G401.6 (cell line): Measurements from ENCODE around the gene TMEM201.
"Not testable (repeated sequence)": the region's sequence is repeated elsewhere in the genome, so short reads cannot be mapped to it uniquely, and the experiment has no call there.

ENCODE experiments used
- FAIRE-seq: peaks from 2 replicates; lab custom pipeline; 2012; peaks lifted over from hg19 to GRCh38; lab: Jason Lieb, UNC

The TMEM201 gene

DNA sequence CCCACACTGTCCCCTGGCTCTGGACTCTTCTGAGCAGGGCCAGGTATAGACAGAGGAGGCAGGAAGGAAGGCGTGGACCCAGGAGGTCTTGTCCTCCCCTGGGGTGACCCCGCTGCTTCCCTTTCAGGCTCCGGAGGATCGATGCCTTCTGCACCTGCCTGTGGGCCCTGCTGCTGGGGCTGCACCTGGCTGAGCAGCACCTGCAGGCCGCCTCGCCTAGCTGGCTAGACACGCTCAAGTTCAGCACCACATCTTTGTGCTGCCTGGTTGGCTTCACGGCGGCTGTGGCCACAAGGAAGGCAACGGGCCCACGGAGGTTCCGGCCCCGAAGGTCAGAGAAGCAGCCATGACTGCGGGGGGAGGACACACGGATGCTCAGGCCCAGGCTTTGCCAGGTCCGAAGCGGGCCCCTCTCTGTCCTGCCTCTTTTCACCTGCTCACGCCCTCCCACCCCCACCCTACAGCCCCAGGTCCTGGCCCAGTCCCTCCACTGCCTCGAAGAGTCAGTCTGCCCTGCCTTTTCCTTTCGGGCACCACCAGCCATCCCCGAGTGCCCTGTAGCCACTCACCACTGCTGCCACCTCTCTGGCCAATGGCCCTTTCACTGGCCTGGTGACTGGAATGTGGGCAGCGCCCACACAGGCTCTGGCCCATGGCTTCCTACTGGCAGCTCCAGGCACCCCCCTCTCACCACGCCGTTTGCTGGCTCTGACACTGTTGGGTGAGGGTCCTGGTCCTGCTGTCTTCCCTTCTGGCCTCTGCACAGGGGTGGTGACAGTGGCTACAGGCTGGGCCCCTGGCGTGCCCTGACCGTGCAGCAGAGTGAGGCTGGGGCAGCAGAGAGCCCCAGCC, 13.5 kb downstream of the TMEM201 start:
- FAIRE-seq = no peak

DNA sequence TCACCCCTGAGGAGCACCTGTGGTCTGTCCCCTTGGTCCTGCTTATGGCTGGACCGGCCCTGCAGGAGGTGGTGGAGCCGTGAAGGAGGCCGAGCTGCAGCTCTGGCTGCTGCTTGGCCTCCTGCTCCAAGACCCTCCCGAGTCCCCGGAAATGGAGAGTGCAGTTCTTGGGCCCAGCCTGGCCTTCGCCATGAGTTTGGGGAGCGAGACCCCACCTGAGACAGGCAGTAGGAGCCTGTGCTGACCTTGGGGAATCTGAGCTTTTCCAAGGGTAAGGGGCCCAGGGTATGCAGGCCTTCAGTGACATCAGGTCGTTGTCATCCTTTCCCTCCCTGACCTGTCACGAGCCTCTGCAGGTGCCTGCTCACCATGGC, 14.1 kb downstream of the TMEM201 start:
- FAIRE-seq = no peak

DNA sequence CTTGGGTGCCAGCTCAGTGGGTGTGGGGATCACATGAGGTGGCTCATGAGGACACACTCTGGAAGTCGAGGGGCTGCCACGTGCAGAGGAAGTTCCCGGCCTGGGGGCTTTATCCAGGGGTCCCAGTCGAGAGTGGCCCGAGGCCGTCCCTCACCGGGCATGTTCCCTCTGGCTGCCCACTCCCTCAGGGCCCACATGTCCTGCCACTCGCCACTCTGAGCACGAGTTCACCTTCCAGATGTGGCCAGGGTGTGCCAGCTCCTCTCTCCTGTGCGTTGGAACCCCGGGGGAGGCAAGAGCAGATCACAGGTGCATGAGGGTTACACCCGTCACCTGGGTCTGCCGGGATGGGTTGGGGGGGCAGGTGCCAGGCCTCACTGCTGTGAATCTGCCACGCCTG, 14.6 kb downstream of the TMEM201 start:
- FAIRE-seq = no peak

DNA sequence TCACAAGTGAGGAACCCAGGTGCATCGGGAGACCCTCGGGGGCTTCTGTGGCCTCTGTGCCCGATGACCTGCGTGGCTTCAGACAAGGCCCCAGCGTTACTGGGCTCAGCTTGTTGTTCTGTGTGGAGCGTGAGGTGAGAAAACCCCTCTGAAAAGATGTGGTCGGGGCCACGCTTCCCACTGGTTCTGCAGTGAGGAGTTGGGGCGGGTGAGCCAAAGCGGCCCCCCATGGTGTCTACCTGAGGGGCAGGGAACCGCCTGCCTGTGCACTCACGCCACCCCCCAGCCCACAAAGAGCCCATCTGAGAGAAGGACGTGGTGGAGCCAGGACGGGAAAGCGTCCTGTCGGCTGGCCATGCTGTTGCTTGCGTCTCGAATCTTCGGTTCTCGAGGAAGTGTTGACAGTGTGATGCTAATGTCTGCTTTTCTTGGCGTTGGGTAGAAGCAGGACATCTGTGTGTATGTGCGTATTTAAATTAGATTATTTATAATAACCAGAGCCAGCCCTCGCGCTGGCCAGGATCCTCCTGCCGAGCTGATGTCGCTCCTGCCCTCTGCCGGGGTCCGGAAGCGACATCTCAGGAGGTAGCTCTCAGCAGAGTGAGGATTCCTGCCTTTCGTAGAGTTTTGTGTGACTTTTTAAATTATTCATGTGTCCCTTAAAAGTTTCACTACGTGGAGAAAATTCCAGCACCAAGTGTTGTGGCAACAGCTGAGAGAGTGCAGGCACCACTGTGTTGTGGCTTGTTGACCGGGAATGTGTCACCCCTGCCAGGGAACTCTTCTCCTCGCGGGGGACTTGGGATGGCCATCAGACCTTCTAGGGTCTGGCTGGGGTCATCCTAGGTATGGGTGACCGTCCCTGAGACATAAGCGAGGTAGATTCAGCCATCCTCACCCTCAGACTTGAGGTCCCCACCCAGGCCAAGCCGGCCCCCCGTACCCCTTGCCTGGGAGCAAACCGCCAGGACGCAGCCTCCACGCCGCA, 15.3 kb downstream of the TMEM201 start:
- FAIRE-seq = no peak

DNA sequence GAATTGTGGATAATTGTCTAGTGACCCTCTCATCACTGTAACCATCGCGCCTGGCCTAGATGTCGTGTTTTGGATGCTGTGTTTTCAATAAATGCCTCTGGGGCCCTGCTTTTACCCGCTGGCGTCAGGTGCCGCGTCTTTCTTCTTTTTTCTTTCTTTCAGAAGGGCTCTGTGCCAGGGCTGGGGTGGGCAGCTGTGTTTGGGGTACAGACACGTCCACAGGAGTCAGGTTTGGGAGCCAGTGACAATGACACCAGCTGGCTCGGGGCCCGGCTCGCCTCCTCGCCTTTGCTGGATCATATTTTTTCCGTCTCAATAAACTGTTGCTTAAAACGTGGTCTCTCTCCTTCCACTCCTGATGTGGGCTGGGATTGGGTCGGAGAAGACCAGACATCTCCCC, 16.1 kb downstream of the TMEM201 start:
- no peak for FAIRE-seq

DNA sequence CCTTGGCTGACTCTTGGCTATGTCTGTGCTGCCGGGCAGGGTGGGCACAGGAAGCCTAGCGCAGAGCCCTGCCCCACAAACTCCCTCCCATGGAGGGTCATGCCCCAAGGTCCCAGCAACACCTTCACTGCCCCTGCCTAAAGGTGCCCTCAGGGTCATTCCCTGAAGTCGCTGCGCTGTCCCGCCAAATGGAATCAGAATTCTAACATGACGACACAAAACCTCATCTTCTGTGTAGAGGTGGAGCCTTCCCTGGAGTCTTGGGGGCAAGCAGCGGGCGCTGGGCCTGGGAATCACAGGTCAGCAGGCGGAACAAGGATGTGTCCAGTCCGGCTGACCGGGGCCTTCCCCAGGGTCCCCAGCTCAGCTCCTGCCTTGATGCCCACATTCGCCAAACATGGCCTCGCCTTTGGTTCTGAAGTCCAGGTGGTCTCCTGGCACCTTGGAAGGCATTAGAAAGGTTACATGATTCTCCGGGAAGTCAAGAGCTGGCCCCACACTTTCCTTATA, 17.3 kb downstream of the TMEM201 start:
- FAIRE-seq = no peak

DNA sequence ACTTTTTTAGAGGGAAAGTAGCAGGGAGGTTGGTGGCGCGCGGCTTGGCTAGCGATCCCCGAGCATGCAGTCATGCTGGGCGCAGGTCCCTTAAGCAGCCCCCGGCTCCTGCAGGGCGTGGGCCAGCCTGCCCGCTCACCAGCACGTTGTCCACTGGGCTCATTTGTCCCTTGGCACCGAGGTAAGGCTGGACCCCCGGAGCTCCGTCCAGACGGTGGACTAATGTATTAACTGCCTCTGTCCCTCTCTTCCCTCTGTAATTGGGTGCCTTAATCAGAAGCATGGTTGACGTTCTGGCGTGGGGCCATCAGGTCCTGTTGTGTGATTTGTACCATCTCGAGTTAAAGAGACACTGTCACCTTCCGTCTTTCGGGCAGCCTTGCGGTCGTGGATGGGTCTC, 17.7 kb downstream of the TMEM201 start:
- FAIRE-seq = no peak

DNA sequence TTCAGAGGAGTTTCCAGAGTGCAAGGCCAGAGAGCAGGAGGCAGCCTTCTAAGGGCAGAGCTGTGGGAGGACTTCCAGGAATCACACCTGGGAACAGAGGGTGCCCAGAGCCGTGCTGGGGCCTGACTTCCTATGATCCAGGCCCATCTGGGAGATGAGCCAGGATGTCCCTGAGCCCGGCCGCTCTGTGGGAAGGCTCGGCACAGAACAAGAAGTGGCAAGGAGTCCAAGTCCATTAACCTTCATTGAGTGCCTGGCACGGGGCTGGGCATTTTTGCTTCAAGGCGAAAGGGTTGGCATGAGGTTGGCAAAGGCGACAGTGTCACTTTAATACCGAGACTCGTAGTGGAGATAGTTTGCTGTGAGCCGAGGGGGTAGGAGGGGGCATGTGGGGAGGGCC, 18.2 kb downstream of the TMEM201 start:
- FAIRE-seq = no peak

DNA sequence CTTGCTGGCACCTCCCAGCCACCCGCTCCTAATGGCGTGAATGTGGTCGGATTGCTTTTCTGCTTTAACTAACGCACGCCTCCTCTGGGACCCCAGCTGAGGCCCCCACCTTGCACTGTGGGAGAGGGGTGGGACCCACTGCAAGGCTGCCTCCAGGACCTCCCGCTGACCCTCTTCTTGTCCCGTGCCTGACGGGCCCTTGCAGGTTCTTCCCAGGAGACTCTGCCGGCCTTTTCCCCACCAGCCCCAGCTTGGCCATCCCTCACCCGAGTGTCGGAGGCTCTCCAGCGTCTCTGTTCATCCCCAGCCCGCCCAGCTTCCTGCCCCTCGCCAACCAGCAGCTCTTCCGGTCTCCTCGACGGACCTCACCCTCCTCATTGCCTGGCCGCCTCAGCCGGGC, 18.6 kb downstream of the TMEM201 start:
- FAIRE-seq = no peak

DNA sequence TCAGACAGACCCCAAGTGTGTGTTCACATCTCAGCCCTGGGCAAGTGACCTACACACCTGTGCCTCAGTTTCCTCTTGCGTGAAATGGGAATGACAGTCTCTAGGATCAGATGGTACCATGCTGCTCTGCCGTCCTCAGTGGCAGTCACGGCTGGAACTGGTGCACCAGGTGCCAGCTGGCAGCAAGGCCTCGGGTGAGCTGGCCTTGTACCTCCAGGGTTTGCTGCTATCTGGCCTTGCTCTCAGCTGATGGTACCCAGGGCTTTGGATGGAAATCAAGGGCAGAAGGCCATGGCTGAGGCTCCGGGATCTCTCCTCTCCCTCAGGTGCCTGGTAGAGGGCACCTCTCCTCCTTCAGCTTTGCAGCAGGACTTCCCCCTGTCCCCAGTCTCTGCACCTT, 21.3 kb downstream of the TMEM201 start:
- FAIRE-seq = no peak

DNA sequence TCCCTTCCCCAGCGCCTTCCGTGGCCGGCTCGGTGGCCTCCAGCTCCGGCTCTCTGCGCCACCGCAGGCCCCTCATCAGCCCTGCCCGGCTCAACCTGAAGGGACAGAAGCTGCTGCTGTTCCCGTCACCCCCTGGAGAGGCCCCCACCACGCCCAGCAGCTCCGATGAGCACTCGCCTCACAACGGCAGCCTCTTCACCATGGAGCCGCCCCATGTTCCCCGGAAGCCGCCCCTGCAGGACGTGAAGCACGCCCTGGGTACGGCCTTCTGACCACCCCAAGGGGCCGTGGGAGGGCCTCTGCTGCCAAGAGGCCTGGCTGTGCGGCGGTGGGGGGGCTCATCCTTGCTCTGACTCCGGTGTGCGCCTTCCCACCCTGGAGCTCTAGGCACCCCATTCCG, 21.8 kb downstream of the TMEM201 start:
- FAIRE-seq = no peak

DNA sequence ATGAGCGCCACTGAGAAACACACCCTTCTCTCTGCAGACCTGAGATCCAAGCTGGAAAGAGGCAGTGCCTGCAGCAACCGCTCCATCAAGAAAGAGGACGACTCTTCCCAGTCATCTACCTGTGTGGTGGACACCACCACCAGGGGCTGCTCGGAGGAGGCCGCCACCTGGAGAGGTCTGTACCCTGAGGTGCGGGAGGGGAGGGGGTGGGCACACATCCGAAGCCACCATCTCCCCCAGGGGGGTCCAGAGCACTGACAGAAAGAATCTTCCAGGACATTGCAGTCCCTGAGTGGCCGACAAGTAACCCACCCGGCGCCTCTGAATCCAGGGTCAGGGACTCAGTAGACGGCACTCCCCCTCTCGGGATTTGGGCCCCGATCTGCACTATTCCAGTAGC, 23.0 kb downstream of the TMEM201 start:
- no peak for FAIRE-seq

DNA sequence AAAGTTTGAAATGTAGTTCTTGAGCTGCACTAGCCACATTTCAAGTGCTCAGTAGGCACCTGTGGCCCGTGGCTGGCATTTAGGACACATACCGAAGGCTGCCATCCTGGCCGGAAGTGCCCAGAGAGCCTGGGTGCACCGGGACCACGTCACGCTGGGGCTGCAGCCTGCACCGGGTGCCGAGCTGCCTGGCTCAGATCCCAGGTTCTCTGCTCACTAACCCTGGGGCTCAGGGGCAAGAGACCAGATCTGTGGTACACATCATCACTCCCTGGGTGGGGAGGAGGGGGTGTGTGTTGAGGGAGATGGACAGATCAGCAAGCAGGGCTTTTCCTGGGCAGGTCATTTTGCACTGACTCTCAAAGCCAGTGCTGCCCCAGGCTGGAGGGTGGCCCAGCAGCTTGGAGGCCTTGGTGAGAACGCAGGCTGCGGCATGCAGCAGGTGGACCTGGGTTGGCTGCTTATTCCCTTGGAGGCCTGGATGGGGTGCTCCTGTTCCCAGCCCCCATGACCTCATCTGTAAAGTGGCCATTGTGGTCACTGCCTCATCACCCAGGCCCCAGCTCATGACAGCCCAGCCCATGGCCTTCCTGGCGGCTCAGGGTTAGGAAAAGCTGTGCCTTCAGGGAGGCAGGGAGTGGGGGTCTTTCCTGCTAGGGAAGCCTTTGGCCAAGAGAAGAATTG, 23.6 kb downstream of the TMEM201 start:
- FAIRE-seq = no peak

DNA sequence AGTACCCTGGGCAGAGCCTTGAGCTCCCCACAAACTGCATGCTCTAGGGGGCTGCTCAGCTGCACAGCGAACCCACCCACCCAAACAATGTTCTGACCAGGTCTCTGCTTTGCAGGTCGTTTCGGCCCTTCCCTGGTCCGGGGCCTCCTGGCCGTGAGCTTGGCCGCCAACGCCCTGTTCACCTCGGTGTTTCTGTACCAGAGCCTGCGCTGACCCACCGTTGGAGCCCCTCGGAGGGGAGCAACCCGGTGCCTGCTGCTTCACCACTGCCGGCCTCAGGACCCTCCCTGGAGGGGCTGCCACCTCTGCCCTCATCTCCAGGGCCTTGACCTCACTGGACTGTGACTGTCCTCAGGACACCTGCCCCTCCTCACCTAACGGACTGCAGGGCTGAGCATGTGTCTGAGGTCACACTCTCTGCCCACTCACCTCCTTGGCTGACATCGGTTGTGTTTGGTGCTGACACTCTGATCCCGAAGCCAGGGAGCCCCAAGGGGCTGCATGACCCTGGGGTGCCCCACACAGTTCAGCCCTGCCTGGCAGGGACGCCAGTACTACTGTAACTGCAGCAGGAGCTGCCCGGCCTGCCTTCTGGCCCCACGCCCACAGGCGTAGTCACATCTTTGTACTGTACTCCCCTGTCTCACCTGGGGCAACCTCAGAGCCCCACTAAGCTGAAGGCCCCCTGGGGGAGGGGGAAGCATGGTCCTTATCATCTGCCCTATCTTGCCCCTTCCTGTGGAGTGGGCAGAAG, 24.3 kb downstream of the TMEM201 start:
- no peak for FAIRE-seq

DNA sequence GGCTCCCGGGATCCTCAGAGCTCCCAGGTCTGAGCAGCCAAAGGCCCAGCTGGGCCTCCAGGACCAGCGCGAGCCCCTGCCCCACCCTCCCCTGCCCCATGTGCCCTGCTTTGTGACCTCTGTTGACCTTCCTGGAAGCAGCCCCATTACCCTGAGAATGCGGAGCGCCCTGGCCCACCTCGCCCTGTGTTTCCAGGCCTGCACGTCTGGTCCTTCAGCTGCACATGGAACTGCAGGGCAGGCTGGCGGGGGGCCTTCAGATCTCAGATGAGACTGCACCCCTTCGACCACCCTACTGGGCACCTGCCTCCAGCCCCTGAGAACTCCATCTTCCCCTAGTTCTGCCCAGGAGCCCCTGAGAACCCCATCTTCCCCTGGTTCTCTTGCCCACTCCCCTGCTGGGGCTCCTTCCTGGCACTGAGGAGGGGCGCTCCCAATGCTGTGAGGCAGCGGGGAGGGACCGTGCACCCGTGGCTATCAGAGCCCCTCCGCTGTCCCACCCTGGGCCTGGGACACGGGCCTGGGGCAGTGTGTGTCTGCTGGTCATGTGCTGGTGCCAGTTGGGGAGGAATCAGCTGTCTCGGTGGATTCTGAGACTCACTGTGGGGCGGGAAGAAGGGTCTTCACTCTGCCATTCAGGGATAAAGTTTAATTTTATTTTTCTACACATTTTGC, 25.1 kb downstream of the TMEM201 start:
- no peak for FAIRE-seq

DNA sequence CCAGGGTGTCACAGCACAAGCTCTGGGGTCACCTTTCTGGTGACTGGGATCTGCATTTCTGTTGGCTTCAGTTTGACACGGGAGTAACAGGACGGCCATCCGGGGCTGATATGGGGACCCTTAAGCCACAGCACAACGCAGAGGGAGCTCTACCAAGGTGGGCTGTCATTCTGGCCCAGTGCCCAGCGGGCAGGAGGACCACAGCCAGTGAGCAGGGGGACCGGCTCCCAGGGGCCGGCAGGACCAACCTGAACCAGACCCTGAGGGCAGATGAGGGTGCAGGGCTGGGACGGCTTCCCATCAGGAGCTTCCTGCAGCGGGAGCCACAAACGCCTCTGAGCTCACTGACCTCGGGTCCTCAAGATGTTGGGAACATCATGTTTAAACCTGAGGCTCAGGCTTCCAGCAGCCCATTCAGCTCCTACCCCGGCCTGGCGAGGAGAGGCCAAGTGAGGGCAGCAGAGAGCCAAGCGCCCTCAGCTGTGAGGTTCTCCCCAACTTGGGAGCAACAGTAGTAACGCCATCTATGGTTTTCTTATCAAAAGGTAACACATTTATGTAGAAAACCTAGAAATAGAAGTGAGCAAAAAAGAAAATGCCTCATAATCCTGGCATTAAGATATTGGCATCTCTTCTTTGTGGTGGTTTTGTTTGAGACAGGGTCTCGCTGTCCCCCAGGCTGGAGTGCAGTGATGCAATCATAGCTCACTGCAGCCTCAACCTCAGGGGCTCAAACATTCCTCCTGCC, 26.8 kb downstream of the TMEM201 start:
- peak; percentile 91 for FAIRE-seq

DNA sequence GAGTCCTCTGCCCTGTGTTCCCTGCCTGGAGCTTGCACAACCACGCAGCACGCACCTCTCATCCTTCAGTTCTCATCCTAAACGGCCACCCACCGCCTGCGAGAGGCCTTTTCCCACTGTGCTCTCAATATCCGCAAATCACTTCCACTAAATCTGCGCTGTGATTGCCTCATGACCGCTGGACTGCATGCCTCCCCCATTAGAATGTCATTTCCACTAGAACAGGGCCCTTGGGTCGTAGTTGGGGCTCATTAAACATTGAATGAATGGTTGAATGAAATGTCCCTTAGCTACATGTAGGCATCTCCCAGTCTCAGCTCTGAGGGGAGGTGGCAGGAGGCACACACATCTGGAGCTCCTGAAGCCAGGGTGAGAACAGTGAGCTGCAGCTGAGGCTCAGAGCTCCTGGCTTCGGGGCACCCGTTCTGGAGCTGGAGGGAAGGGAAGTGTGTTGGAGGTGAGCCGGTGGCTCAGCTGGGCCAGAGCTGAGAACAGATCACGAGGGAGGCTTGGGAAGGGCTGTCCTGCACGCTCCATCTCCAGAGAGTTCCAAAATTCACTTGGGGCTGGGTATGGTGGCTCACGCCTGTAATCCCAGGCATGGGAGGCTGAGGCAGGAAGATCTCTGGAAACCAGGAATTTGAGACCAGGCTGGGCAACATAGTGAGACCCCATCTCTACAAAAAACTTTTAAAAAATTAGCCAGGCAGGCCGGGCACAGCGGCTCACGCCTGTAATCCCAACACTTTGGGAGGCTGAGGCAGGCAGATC, 30.4 kb downstream of the TMEM201 start:
- no peak for FAIRE-seq

DNA sequence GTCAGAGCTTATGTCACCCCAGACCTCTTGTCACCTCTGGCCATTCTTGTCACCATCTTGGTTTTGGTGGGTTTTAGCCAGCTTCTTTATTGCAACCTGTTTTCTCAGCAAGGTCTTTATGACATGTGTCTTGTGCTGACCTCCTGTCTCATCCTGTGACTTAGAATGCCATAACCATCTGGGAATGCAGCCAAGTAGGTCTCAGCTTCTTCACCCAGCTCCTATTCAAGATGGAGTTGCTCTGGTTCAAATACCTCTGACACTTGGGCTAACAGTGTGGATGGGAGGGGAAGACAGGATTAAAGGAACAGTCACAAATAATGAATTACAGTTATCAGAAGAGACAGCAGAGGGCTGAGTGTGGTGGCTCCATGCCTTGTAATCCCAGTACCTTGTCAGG, 32.3 kb downstream of the TMEM201 start:
- no peak for FAIRE-seq

DNA sequence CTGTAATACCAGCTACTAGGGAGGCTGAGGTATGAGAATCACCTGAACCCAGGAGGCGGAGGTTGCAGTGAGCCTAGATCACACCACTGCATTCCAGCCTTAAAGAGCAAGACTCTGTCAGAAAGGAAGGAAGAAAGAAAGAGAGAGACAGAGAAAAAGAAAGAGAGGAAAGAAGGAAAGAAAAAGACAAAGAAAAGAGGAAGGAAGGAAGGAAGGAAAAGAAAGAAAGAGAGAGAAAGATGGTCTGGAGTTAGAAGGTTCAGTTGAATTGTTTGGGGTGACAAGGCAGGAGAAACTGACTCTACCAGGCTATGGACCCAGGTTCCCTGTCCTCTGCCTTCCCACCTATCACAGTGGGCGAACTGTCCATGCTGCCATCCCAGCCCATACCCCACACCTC, 35.4 kb downstream of the TMEM201 start:
- FAIRE-seq = no peak

DNA sequence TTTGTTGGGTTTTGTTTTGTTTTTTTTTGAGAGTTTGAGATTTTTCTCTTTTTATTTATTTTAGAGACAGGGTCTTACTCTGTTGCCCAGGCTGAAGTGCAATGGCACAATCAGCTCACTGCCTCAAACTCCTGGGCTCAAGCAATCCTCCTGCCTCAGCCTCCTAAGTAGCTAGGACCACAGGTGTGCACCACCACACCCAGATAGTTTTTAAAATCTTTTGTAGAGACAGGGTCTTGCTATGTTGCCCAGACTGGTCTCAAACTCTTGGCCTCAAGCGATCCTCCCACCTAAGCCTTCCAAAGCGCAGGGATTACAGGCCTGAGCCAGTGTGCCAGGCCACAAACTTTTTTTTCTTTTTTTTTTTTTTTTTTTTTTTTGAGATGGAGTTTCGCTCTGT, 36.3 kb downstream of the TMEM201 start:
- not testable (repeated sequence) for FAIRE-seq
